Activated CD8-positive, alpha-beta memory T cell treated with anti-CD3 and anti-CD28 coated beads, Interleukin-2, amount 50 U/mL, for 1 hour (primary cell): ENCODE data around the gene PAN3.
"Not testable (repeated sequence)": the region's sequence is repeated elsewhere in the genome, so short reads cannot be mapped to it uniquely, and the experiment has no call there.

Source experiments
- DNase-seq: peaks from one replicate; pipeline ENCODE4 v3.0.0-alpha.2; 2020; ENCODE audit errors: extremely low read depth

Gene PAN3

DNA sequence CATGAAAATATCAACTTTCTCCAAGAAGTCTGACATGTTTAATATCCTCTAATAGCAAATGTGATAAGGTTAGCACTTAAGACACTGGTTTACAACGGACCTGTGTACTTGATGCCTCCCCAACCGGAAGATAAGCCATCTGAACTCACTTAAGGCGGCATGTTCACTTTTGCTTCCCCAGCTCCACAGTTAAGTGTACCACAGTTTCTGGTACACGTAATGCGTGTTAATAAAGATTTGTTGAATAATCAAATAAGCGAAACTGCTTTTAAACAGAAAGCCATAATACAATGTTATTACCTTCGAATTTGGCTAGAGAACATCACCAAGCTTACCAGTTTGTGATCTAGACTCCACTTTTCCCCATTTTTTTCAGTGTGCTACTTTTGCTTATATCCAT is 1.4 kb upstream of the PAN3 start:
- no peak for DNase-seq

DNA sequence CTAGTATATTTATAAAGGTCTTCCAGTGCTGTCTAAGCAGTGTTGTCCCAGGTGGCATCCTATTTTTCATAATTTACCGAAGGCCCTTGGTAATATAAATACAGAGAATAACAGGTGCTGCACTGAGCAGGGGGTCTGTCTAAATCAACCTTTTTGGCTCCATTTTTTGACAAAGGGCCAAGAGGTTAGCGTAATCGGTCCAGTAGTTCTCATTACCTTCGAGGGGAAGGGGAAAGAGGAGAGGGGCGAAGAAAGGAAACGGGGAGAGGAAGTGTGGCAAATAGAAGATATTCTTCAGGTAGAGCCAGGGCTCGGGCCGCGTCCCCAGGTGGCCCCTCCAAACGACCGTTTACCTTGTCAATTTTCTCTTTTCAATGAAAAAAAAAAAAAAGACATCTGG is 749 bp upstream of the PAN3 start:
- DNase-seq: no peak

DNA sequence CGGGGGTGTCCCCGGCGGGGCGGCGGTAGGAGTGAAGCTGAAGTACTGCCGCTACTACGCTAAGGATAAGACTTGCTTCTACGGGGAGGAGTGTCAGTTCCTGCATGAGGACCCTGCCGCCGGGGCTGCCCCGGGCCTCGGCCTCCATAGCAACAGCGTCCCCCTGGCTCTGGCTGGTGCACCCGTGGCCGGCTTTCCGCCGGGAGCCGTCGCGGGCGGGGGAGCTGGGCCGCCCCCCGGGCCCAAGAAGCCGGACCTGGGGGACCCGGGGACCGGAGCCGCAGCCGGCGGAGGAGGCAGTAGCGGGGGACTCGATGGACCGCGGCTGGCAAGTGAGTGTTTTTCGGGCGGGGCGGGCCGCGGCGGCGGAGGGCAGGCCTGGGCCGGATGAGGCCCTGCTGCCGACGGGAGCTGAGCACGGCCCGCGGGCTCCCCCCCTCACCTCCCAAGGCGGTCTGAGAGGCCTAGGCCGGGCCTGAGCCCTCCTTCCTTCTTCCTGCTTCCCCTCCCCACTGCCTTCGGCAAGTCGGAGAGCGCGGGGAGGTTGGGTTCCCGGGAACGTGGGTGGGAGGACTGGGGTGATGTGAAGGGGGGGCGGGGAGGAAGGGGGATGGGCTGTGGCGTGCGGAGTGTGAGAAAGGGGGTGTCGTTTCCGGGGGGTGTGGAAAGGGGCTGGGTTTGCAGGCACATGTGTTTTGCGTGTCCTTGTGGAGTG is 568 bp downstream of the PAN3 start:
- peak; percentile 75 for DNase-seq

DNA sequence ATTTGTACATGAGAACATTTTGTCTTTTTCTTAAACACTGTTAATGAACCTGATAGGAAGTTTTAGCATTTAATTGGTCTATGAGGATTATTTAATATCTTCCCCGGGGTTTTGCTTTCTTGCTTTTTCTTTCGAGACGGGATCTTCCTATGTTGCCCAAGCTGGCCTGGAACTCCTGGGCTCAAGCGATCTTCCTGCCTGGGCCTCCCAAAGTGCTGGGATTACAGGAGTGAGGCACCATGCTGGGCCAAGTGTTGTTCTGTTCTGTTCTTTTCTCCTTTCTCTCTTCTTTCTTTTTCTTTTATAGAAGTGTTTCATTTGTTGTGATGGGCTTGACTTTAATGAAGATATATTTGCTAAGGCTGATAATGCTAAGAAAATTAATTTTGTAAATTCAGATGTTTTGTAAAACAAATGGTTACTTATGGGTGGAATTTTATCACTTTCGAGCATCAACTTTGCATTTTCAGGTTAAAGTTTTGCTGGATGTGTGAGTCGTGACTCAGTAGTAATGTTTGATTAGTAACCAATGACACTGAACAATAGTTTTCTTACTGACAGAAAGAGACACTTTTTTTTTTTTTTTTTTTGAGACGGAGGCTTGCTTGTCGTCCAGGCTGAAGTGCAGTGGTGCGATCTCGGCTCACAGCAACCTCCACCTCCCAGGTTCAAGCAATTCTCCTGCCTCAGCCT is 2.2 kb downstream of the PAN3 start:
- DNase-seq: no peak

DNA sequence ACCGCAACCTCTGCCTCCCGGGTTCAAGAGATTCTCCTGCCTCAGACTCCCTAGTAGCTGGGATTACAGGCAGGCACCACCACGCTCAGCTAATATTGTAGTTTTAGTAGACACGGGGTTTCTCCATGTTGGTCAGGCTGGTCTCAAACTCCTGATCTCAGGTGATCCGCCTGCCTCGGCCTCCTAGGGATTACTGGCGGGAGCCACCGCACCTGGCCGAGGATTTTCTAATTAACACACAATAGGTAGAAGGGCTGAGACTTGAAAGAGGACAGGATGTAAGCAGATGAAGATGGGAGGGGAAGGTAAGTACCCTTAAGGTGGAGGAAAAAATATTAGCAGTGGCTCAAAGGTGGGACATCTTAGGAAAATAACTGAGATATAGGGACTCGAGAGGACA is 3.2 kb downstream of the PAN3 start:
- DNase-seq: not testable (repeated sequence)

DNA sequence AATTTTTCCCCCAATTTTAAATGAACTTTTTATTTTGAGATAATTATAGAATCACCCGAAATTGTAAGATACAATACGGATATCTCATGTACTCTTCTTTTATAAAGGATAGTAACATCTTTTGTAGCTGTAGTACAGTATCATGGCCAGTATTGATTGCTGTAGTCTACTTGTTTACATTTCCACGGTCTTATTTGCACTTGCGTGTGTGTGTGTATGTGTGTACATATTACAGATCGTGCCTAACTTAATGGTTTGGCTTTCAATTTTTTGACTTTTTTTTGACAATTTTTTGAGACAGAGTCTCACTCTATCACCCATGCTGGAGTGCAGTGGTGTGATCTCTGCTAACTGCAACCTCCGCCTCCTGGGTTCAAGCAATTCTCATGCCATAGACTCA is 6.7 kb downstream of the PAN3 start:
- DNase-seq: no peak

DNA sequence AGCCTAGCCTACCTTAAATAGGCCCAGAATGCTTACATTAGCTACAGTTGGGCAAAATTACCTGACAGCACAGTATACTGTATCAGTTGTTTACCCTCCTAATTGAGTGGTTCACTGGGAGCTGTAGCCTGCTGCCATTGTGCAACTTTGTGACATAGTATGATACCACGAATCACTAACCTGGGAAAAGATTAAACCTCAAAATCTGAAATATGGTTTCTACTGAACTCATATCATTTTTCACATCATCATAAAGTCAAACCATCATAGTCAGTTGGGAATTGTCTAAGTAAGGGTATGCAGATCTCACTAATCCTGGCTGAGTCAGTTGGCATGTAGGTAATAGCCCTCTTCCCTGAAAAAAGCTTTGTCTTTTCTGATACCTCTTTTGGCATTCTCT is 9.2 kb downstream of the PAN3 start:
- no peak for DNase-seq

DNA sequence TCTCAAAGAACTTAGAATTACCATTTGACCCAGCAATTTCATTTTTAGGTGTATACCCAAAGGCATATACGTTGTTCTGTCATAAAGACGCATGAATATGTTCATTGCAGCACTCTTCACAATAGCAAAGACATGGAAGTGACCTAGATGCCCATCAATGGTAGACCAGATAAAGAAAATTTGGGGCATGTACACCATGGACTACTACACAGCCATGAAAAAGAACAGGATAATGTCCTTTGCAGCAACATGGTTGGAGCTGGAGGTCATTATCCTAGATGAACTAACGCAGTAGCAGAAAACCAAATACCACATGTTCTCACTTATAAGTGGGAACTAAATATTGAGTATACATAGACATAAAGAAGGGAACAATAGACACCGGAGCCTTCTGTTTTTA is 20.7 kb downstream of the PAN3 start:
- DNase-seq: no peak

DNA sequence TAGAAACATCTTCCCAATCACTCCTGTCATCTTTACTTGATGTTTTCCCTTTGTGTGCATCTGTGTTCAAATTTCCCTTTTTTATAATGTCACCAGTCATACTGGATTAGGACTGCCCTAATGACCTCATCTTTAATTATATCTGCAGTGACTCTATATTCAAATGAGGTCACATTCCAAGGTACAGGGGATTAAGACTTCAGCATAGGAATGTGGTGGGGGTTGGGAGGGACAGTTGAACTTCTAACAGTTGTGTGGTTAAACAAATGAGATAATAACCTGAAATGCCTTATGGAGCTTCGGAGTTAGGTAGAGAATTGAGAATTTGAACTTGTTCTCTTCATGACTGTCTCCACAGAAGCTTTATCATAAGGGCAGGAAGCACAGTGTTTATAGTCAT is 23.0 kb downstream of the PAN3 start:
- no peak for DNase-seq

DNA sequence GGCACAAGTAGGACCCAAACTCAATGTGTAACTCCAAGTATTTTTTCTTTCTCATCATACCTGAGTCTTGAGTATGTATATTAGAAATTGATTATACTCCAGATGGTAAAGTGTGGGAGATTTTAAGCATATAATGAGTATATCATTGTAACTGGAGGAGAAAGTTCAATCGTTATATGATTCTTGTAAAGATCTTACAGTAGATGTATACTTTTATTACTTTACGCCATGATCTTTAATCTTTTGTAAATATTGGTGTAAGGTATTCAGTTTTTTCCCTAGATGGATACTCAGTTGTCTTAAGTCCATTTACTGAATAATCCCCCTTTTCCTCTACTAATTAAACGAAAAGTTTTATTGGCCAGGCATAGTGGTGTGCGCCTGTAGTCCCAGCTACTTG is 25.2 kb downstream of the PAN3 start:
- DNase-seq: no peak

DNA sequence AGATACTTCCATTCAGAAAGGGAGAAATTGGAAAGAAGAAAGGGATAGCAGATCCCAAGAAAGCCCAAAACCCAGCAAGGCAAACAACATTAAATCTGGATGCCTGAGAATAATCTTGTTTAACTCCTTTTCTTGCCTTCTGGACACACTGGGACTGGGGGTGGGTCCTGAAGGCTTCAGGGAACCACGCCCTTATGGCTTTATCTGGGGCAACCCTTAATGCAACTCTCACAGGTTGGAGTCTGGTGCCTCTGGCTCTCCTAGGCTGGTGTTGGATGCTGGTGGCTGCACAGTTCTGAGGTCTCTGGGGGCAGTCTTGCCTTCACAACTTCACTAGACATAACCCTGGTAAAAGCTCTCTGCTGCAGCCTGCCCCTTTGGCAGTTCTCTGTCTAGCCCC is 27.9 kb downstream of the PAN3 start:
- no peak for DNase-seq

DNA sequence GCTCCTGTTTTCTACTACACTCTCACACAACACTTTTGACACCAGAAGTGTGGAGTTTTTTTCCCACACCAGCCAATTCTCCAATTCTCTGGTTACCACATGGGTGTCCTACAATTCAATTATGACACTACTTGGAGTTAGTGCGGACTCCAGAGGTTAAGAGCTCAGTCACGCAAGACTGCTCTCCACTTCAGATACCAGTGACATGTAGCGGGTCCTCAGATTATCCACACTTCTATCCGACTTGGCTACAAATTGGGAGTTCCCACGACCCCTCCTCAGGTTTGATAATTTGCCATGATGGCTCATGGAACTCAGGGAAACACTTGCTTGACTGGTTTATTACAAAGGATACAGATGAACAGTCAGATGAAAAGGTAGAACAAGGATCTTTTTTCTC is 32.9 kb downstream of the PAN3 start:
- no peak for DNase-seq

DNA sequence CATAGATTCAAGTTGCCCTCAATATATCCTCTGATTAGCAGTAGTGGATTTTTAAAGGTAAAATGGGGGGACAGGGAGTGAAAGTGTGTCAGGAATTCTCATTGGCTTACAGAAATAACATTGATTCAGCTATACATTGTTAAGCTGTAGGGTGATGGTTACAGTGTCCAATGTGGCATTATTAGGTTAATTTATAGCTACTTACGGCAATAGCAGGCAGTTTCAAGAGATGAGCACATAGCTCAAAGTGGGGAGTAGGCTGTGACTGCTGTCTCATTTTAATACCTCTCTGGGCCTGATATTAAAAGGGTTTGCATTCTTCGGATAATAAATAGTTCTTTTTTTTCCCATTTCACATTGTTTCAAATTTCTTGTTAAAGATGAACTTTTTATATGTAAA is 34.6 kb downstream of the PAN3 start:
- no peak for DNase-seq

DNA sequence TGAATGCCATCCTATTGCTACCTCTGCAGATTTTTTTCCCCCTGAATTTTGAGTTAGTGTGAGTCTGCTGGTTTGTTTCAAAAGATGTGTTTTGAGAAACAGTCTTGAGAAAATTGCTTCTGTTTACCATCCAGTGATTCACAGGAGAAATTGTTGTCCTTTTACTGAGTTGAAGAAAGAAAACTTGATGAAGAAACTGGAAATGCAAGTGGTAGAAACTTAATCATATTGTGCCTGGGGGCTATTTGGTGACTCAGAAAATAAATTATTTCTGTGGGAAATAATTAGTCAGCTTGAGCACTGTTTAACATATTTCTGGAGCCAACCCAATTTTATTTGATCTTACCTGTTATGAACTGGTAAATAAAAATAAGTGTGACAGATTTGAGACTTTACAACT is 35.4 kb downstream of the PAN3 start:
- DNase-seq: no peak

DNA sequence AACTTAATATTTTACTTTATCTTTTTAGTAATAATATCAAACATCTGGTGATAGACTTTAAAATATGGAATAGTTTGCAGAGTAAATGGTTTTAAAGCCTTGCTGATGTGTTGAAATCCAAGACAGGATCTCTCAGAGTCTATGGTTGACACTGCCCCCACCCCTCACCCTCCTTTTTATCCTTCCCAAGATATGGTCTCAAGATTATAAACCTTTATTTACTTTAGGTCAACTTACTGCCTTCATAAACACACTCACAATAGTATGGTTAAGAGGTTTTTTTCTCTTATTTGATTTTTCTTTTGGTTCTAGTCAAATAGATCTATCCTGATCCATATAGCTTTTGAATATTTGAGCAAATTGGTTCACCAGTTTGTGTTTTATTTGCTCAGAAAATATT is 39.0 kb downstream of the PAN3 start:
- DNase-seq: no peak

DNA sequence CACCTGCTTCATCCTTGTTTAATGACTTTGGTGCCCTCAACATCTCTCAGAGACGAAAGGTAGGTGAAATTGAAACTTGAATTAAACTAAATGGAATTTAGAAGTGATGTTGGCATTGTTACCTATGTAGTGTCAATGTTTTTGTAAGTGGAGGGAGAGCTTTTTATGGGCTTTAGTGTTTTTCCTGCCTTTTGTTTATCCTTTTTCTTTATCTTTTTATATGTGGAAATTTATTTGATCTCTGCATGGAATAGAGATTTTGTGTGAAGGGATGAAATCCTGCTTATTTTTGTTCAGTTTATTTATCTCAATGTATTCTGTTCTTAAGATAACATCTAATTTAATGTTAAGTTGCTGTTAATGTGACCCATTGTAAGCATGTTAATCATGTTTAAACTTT is 39.5 kb downstream of the PAN3 start:
- no peak for DNase-seq

DNA sequence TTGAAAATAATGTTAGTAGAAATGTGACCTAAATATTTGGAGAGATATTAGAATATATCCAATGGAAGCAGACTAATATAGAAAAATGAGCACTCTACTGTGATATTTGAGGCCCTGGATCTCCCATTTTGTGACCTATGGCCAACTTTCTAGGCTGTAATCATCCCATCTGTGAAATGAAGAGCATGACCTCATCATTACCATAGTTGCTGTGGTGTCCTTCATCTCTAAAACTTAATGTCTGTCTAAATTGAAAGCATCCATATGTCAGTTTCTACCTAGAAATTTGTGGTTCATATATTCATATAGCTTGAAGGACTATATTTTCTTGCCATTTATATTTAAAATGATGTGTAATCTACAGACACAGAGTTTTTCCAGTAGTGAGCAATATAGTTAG is 41.6 kb downstream of the PAN3 start:
- DNase-seq: no peak

DNA sequence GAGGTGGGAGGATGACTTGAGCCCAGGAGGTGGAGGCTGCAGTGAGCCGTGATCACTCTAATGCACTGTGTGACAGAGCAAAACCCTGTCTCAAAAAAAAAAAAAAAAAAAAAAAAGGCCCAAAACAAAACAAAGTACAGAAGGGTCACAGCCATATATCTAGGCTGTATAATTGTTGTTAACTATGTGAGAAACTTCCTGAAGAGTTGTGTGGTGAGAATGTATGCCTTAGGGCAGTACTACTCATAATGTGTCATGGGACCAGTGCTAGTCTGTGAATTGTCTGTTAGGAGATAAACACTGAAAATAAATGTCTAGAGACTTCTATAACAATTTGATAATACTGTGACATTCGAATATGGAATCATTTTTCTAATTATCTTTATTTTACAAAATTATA is 43.1 kb downstream of the PAN3 start:
- no peak for DNase-seq

DNA sequence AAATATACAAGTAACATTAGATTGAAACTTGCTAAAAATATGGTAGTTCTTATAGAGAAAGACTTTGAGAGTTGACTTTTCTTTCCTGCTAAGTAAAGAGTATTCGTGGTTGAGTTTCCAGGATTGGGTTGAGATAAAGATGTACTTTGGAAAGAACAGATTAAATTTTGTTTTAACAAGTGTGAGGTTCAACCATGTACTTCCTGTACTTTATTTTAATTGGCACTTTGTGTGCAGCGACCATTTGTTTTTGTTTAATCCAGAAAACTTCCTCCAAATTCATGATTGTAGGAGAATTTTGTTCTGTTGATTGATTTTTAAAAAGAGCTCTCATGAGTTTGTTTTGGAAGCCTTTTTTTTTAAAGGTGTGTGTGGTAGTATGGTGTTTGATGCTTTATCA is 46.9 kb downstream of the PAN3 start:
- no peak for DNase-seq

DNA sequence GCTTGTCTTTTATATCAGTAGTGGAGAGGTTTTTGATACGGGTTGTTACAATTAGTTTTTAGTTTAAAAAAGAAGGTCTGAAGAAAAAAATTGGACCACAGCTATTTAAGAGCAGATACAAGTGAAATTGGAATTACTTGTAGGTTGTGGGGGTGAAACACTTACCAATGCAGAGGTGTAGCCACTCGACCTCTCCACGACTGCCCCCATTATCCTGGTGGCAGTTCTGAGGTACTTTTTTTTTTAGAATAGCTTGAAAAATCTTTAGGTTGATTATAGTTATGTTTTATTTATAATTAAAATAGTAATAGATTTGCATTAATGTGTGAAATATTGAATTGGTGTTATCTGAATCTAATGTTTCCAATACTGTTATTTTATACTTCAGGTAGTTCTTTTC is 60.7 kb downstream of the PAN3 start:
- no peak for DNase-seq

DNA sequence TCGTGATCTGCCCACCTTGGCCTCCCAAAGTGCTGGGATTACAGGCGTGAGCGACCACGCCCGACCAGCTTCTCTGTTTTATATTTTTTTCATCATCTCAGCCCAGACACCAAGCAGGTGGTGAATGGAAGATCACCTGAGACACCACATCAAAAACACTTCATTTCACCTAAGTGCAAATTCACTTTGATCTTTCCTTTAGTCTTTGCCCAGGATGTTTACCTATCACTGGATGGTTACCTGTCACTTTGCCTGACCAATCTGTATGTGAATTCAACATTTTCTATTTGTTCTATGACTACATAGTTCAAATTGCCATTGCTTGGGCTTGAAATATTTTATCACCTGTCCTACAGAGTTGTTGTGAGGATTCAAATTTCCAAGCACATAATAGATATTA is 65.7 kb downstream of the PAN3 start:
- no peak for DNase-seq

DNA sequence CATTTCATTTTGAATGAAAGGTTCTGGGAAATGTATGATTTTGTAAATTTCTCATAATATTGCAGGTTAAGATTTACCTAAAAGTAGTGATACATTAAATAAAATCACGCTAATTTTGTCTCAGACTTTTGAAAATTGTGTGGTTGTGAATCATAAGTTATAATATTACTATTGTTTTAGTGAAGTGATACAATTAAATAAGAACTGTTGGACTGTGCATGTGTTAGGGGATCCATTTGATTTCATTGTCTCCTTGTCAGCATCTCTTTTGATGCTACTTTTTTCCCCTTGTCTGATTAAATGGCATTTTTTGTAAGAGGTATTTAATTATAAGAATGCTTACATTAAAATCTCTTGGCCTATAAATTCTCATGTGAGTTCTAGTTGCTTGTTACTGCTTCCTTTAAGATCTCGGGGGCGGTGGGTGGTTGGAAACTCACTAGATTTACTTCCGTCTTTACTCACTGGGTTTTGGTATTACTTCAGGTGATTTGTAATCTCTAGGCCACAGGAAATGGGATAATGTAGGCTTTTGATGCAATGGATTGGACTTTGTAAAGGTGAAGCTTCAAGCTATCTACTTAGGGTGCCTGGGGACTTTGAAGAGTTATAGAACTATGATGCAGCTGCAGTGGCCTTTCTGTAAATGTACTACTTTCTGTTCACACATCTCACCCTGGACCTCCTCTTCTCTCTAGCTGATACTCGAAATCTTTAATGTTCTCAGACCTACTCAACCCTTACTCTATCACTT is 66.5 kb downstream of the PAN3 start:
- DNase-seq: no peak

DNA sequence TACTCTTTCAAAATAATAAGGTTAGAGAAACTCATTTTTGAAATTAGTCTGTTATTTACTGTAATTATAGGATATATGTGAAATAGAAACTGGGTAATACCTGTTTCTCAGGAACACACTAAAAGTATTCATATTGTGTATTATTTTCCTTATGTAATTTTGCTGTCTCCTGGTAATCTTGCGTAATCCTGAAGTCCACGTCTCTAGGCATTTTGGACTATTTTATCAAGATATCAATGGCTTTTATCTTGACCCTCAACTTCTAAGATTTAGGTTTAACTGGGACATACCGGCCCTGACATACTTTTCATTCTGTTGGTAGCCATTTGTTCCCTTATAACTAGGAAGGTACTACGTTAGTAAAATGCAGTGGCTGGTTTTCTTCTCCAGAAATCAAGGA is 80.3 kb downstream of the PAN3 start:
- DNase-seq: no peak
